Hippocampal formation (tissue), 2 donors: Measurements from ENCODE around the gene FHAD1.
"Not testable (repeated sequence)": the region's sequence is repeated elsewhere in the genome, so short reads cannot be mapped to it uniquely, and the experiment has no call there.

Source experiments
- DNase-seq, 2 donors: peaks; one replicate each; lab custom pipeline; 2025; lab: John Stamatoyannopoulos, UW

FHAD1 gene

GRCh38 chr1:15417059-15417934 lies 170.3 kb downstream of the FHAD1 start:
- no peak for DNase-seq

- no peak for DNase-seq
Measured at GRCh38 chr1:15418806-15419515, 171.9 kb downstream of the FHAD1 start.

GRCh38 chr1:15420853-15421465 lies 173.9 kb downstream of the FHAD1 start:
- no peak for DNase-seq

- DNase-seq, result no peak
Measured at GRCh38 chr1:15422871-15423270, 175.8 kb downstream of the FHAD1 start.

GRCh38 chr1:15423355-15424077 lies 176.5 kb downstream of the FHAD1 start:
- no peak for DNase-seq

- no peak for DNase-seq
Measured at GRCh38 chr1:15424146-15424667, 177.2 kb downstream of the FHAD1 start.

GRCh38 chr1:15424981-15425380 lies 178.0 kb downstream of the FHAD1 start:
- DNase-seq, result no peak

- no peak for DNase-seq
Measured at GRCh38 chr1:15425521-15425920, 178.5 kb downstream of the FHAD1 start.

- DNase-seq, result no peak
Measured at GRCh38 chr1:15425958-15426357, 178.9 kb downstream of the FHAD1 start.

GRCh38 chr1:15426492-15427279 lies 179.7 kb downstream of the FHAD1 start:
- DNase-seq, result no peak

GRCh38 chr1:15427280-15427666 lies 180.2 kb downstream of the FHAD1 start:
- no peak for DNase-seq

- DNase-seq, result not testable (repeated sequence)
Measured at GRCh38 chr1:15428252-15428651, 181.2 kb downstream of the FHAD1 start.

- DNase-seq, result no peak
Measured at GRCh38 chr1:15428815-15429435, 181.9 kb downstream of the FHAD1 start.

- DNase-seq, result no peak
Measured at GRCh38 chr1:15429701-15430149, 182.7 kb downstream of the FHAD1 start.

GRCh38 chr1:15430787-15431570 lies 184.0 kb downstream of the FHAD1 start:
- peak in 1 of 2 donors; percentile 69 for DNase-seq

- DNase-seq, result no peak
Measured at GRCh38 chr1:15431571-15431948, 184.5 kb downstream of the FHAD1 start.

GRCh38 chr1:15432324-15432723 lies 185.3 kb downstream of the FHAD1 start:
- no peak for DNase-seq

GRCh38 chr1:15433471-15433870 lies 186.4 kb downstream of the FHAD1 start:
- DNase-seq, result no peak

GRCh38 chr1:15434739-15435138 lies 187.7 kb downstream of the FHAD1 start:
- DNase-seq, result not testable (repeated sequence)
